ENCODE data around the gene HOMER2.

DNA sequence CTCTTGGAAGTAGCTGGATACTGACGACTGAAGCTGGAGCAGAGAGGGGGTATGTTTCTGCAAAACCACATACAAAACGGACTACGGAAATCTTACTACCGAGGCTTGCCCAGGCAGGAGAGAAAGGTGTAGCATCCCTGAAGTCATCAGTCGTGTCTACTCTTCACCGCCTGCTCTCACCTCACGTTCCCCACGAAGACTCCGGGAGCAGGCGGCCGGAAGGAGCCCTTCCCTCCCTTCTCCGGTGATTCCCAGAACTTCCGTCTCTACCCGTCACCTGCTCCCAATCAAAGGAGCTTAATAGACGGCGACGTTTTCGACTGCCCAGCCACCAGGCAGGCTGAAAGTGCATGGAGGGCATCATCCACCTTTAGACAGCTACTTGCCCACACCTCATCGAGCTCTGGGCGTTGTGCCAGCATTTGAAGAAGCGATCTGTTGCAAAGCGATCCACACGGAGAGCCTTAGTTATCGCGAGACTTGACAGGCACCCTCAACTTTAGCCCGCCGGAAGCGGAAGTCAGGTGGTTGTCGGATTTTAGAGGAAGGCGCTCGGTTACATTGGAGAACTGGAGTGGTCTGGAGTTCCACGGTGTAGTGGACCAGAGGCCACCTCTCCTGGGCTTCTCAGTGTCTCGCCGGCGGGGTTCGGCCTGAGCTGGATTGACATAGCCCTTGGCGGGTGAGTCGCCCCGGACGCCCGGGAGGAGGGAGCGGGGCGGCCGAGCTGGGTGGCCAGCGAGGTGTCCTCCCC lies 33.3 kb upstream of the HOMER2 start, which contains the start of gene RAMAC:
- TF ChIP-seq, protein P1, sequence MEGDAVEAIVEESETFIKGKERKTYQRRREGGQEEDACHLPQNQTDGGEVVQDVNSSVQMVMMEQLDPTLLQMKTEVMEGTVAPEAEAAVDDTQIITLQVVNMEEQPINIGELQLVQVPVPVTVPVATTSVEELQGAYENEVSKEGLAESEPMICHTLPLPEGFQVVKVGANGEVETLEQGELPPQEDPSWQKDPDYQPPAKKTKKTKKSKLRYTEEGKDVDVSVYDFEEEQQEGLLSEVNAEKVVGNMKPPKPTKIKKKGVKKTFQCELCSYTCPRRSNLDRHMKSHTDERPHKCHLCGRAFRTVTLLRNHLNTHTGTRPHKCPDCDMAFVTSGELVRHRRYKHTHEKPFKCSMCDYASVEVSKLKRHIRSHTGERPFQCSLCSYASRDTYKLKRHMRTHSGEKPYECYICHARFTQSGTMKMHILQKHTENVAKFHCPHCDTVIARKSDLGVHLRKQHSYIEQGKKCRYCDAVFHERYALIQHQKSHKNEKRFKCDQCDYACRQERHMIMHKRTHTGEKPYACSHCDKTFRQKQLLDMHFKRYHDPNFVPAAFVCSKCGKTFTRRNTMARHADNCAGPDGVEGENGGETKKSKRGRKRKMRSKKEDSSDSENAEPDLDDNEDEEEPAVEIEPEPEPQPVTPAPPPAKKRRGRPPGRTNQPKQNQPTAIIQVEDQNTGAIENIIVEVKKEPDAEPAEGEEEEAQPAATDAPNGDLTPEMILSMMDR (IDR thresholded peaks at IDR 0.05 in 8 of 11, conservative IDR thresholded peaks at IDR 0.05 in 3 of 11), result peak in 1 of 11 experiments; percentile 38
- peak; percentile 83 to 94 (median 86) for TF ChIP-seq POLR2AphosphoS5 (IDR thresholded peaks at IDR 0.05)
- peak in 1 of 3 donors; percentile 28 for TF ChIP-seq POLR2A (IDR thresholded peaks at IDR 0.05)
